Stimulated activated CD4-positive, alpha-beta T cell treated with anti-CD3 and anti-CD28 coated beads, Interleukin-2, amount 100 ng/mL, for 24 hours (primary cell): Measurements from ENCODE around the gene EPAS1.

ENCODE experiments used
- DNase-seq, 2 donors: peaks; one replicate each; pipeline ENCODE4 v3.0.0-alpha.2; 2020

The EPAS1 gene

DNA sequence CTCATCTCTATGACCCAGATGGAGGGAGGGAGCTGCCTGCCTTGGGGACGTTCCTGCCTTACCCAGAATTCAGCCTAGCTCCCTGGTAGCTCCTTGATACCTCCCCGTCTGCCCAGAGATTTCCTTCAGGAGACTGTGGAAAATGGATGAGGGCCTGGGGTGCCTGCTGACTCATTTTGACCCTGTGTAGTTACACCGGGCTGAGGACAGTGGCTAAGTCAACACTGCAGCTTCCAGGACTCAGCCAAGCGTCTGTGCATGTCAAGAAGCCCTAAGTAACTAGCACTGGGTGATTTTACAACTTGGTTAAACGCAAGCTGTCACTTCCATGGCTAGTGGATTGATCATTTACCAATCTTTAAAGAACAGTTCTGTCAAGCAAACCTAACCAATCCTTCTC, 23.3 kb upstream of the EPAS1 start:
- no peak for DNase-seq

DNA sequence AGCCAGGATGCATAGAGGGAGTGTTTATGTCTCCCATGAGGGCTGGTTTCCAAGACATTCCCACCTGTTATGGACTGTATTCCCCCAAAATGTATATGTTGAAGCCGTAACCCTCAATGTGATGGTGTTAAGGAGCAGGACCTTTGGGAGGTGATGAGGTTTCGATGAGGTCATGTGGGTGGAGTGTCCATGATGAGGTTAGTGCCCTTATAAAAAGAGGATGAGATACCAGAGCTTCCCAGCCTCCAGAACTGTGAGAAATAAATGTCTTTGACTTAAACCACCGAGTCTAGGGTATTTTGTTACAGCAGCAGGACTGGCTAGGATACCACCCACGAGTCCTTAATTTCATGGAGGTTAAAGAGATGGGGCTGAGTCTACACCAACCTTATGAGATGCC, 22.6 kb upstream of the EPAS1 start:
- no peak for DNase-seq

DNA sequence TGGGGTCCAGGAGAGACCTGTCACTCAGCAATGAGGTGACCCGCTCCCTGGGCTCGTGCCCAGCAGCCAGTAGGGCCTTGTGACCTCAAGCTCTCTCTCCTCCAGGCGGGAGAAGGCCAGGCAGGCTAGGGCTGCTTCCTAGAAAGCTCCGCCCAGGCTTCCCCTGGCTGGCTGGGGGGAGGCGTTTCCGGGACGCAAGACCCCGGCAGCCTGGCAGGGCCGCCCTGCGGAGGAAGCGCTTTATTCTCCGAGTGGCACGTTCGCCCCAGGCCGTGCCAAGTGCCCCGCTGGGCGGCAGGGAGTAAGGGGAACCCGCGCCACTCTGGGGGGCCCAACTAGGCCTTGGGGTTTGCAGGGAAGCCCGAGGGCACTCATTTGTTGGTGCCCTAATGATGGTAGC, 21.2 kb upstream of the EPAS1 start:
- DNase-seq = no peak

DNA sequence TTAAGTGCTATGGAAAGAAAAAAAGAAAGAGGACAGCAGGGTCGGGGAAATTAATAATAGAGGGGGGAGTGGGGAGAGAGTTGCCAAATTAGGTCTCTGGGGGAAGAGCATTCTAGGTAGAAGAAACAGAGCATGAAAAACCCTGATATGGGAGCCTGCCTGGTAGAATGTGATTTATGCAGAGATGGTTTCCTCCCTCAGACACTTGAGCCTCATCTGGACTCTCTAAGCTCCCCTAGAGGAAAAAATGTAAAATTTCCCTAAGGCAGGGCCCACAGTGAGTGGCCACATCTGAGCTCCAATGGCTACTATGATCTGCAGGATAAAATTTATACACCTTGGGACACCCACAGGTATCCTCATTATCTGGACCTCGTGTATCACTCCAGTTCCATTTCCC, 20.6 kb upstream of the EPAS1 start:
- no peak for DNase-seq

DNA sequence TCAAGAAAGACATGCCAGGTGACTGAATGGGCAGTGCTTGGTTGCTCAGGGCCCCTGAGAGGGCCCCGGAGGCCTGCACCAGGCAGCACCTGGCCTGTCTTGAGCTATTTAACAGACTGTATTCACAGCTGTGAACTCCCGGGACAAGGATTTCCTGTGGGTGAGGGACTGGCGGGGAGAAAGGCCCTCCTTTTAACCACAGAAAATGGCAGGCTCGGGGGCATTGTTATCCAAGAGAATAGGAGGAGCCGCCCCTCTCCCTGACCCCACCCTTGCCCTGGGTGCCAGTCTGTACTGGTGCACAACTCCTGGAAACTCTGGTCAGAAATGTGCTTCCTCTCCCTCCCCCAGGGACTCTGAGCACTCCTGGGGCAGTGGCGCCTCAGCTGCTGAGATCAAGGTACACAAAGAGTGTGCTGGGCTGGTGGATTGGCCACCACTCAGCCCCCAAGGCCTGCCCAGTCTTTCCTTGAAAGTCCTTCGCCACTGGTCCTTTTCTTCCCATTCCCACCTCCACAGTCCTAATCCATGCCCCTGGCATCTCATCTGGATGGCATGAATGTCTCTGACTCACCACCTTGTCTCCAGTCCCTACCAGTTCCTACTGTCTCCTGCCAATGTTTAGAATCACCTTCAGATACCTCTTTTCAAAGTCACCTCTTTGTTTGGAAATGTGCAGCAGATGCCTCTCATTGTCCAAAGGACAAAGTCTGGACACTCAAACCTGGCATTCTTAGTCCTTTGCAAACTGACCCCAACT, 19.6 kb upstream of the EPAS1 start:
- DNase-seq = no peak

DNA sequence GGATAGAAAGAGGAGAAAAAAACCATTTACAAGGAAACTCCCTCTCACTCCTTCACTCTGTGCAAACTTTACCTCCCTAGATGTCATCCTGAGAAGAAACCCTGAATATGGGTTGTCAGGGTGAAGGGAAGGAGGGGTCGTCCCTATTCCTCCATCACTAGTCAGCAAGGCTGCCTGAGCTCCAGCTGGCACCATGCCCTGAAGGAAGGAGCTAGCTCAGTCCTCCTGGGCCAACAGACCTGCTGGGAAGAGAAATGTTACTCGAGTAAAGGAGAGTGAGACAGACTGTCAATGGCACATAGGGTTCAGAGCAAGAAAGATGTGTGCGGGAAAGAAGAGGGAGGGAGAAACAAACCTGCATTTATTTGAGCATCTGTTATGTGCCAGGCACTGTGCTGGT, 18.3 kb upstream of the EPAS1 start:
- no peak for DNase-seq

DNA sequence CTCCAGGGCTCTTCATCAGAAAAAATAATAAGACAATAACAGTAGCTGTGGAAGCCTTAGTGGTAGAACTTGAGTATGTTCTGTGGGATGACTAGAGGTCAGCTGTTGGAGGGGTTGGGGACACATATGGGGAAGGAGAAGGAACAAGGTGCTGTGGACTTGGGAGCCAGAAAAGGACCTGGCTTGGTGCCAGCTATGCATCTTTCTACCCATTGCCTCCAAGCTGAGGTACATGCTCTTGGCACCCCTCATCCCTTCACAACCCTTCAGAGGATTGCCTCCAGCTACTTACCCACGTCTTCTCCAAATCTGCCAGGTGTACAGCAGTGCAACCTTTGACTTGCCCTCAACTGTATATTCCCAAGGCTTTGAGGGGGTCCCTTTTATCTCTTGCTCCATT, 15.3 kb upstream of the EPAS1 start:
- DNase-seq = no peak

DNA sequence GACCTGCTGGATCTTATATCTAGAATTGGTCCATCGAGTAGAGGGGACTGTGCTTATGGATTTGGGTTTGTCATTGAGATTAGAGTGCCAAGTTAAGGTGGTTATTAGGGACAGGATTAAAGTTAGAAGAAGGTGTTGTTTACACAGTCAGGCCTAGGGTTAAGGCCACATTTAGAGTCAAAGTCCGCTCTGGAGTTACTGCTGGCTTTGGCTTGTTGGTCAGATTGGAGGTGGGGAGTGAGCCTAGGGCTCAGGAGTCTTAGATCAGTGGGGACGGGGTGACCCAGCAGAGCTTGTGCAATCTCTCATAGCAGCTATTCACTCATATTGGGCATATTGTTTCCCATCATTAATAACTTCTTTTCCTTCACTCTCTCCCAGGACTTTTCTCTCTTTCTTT, 13.5 kb upstream of the EPAS1 start:
- DNase-seq = no peak

DNA sequence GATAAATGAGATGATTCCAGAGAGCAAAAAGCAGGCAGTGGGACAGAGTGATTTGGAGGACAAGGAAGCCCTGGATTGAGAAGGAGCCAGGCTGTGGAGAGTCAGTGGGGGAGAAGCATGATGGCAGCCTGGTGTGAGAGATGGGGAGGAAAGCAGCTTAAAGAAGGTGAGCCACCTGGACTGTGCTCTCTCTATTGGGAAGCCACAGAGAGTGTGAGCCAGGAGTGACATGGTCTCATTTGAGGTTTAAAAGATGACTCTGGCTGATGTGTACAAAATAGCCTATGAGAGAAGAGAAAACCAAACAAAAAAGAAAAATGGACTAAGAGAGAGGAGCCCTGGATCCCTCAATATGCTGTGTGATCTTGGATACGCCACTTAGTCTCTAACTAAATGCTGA, 12.9 kb upstream of the EPAS1 start:
- DNase-seq = no peak

DNA sequence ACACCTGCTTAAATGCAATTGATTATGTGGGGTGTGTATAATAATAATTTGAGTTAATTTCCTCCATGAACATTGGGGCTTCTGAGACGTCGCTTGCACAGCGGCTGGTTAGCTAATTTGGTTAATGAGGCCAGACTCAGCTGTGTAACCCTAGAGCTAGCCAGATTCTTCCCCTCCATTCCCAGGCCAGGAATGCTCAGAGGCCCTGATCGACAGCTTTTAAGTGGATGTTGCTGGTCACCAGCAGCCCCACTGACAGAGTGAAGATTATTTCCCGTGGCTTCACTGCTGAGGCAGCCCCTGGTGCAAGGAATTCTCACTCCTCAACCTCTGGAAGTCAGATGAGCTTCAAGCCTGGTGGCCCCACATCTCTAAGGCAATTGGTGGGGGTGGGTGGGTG, 12.4 kb upstream of the EPAS1 start:
- DNase-seq = no peak

DNA sequence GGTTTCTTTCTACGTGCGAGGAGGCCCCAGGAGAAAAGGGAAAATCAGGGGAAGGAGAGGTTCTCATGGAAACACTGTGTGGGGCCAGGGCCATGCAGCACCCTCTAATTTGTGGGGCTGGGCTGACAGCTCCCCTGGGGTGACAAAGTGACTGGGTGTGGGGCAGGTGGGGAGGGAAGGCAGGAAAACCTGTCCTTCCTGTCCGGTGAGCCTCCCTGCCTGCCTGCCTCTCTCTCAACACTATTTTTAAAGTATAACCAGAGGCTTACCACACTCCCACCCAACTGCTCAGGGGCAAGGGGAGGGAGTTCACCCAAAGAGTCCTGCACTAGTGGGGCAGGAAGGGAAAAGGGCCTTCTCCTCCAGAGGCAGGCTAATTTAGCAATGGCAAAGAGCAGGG, 10.5 kb upstream of the EPAS1 start:
- no peak for DNase-seq

DNA sequence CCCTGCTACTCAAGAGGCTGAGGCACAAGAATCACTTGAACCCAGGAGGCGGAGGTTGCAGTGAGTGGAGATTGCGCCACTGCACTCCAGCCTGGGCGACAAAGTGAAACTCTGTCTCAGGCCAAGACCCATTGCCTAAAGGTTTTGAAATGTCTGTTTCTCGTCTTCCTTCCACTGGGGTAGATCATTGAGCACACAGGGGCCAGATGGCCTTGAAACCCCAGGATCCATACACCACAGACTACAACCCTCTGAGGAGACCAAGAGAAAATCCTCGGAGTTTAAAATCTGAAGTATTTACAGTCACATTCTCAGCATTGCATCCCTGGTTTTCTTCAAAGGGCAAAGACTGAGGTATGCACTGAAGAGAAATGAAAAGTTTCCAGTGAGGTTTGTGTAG, 7.1 kb upstream of the EPAS1 start:
- no peak for DNase-seq

DNA sequence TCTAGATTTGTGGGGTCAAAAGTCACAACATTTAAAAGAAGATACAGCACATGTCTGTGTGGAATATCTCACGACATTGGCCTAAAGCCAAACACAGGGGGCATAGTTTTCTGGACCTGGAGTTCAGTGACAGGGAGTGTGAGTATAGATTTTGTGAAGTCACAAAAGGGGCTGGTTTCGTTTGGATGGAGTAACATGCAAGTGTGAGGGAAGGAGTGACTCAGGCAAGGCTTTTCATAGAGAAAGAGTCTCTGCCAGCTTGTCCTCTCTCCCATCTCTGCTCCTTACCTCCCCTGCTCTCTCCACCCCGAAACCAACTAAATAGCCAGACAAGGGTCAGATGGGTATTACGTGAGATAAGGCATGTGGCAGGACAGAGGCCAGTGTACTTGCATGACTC, 3.7 kb upstream of the EPAS1 start:
- no peak for DNase-seq

DNA sequence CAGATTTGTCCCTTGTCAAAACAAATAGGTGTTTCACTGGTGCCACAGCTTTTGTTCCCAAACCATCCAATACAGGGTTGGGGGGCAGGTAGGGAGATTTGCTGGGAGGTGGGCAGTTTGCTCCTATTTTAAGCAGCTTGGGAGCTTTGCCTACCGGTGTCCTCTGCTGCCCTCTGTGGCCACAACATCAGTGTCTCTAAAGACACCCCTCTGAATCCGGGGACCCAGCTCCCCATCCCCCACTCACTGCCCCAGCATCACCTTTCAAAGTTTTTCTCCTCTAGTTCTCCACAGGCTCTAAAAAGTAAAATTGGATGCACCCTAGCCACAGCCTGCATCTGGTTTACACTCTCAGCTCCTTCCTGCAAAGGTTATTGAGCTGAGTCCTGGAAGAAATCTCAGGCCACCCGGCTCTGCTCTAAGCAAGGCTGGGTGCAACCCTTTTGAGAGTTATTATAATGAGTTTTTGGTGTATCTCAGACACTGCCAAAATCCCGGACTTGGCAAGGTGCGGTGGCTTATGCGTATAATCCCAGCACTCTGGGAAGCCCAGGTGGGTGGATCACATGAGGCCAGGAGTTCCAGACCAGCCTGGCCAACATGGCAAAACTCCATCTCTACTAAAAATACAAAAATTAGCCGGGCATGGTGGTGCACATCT, 2.9 kb upstream of the EPAS1 start:
- DNase-seq = peak; percentile 22 to 26

DNA sequence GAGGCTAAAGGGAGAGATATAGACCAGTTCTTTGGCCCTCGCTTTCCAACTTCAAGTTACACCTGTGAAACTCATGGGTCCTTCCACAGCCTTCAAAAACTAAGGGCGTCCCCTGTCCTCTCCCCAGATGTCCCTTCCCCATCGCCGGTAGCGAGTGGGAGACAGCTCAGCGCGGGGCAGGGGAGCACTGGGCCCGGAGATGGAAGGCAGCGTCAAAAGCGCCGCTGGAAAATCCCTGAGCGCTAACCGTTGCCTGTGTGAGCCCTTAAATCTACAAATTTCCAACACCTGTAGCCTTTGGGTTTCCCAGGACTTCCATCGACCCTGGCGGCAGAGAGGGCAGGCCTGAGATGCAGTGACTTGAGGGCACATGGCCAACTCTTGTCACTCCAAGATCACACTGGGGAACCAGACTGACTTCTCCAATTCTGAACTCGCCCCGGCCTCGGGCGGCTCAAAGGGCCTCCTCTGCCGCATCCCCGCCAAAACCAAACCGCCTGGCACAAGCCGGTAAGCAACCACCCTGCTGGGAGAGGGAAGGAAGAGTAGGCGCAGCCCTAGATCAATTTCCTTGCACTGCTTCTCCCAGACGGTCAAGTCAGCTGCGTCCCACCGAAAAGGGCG, 879 bp upstream of the EPAS1 start:
- DNase-seq = peak in 1 of 2 donors; percentile 25

DNA sequence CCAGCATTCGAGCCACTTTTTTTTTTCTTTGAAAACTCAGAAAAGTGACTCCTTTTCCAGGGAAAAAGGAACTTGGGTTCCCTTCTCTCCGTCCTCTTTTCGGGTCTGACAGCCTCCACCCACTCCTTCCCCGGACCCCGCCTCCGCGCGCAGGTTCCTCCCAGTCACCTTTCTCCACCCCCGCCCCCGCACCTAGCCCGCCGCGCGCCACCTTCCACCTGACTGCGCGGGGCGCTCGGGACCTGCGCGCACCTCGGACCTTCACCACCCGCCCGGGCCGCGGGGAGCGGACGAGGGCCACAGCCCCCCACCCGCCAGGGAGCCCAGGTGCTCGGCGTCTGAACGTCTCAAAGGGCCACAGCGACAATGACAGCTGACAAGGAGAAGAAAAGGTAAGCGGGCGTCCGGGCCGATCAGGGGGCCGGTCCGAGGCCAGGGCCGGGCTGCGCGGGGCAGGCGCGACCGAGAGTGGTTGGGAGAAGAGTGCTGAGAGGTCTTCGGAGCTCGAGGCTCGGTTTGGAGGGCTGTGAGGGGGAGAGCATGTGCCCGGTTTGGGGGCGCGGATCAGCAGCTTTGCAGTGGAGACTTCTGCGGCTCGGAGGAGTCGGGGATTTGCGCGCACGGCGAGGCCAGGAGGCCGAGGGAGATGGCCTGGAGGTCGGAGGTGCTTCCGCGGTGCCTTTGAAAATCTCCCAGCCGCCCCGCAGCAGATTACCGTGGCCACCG, 502 bp downstream of the EPAS1 start:
- peak; percentile 67 to 73 for DNase-seq

DNA sequence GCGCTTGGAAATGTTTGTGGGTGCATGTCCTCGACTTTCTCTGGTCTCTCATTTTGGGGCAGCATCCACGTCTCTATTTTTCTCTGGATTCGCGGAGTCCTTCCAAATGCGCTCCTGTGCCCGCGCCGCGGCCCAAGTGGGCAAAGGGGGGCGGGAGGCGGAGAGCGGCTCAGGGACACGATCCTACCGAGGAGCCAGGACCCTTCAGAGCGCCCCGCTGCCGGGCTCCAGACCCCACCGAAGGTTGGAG, 990 bp downstream of the EPAS1 start:
- DNase-seq = no peak

DNA sequence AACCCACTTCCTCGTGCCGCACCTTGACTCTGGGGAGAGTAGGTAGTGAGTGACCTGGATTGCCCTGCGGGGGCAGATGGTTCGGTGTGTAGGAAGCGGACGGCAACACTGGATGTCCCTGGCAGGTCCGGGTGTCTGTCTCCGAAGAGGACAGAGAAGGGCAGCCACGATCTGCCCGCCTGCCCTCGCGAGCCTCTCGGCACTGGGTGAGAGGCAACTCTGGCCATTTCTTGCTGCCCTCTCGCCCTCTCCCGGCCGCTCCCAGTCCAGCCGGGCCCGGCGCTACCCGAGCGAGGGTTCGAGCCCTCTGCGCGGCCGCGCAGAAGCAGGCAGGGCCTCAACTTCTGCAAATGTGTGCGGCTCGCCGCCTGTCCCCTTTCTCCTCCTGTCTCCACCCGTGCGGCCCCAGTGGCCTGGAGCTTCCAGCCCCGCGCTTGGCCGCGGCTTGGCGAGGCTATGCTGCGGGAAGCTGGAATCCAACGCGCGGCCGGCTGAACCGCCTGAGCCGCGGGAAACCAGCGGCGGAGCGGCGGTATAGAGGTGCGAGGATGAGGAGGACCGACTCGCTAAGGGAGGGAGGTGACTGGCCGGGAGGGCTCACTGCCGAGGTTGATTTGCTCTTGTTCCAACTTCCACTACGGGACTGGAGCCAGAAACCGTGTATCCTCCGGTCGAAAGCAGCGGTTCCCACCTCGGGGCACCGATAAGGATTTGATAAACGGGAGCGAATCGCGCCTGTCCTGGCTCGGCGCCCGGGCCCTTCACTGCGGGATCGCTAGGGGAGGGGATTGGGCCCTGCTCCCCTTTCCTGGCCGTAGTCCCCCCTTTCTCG, 1.5 kb downstream of the EPAS1 start:
- DNase-seq = peak; percentile 26 to 36

DNA sequence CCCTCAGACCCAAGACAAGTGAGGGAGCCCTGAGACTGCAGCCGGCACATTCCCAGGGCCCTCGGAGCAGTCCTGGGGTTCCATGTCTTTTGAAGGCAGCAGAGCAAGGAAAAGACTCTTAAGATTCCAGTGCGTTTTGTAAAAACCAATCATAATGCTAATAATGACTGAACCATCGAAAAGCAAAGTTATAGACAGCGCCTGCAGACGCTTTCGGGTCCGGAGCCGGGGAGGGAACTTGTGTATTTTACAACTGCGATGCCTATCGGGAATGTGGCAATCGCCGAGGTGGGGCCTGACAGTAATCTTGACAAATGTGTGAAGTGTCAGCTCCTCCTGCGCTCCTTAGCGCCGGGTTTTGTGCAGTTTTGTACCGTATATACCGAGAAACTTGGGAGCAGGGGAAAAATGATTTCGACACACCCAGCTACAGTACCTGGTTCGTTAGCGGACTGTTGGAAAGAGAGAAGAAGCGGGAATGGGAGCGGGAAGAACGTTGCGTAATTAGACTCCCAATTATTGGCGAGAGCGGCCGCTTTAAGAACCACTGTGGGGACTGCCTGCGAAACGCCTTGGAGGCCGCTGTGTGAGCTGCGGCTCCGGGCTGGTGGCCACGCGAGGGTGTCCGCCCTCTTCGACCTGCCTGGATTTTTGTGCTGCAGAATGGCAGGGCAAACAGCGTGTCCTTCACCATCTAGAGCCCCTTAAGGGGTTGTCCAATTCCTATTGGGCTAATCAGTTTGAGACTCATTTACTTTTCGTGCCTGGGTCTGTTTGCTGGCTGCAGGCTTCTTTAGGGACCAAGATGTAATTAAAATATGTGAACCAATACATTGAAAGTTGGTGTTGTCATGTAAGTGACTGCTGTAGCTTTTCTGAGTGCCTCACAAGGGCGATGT, 2.4 kb downstream of the EPAS1 start:
- DNase-seq = peak; percentile 22 to 24

DNA sequence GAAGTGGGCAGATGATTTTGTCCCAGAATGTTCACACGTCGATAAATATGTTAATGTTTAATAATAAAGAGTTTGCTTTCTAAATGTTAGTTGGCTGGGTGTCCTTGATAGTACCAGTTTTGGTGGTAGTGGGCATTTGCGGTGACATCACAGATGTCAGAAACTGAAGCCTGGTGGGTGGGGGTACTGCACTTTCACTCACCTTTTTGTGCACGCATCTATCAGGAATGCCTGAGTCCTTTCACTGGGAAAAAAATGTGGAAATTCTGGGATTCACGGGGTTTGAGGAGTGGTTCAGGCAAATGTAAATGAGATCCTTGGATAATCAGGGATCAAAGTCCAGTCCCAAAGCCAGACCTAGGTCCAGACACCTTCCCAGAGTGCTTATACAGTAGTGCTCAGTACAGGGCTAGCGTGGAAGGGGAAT, 3.2 kb downstream of the EPAS1 start:
- no peak for DNase-seq

DNA sequence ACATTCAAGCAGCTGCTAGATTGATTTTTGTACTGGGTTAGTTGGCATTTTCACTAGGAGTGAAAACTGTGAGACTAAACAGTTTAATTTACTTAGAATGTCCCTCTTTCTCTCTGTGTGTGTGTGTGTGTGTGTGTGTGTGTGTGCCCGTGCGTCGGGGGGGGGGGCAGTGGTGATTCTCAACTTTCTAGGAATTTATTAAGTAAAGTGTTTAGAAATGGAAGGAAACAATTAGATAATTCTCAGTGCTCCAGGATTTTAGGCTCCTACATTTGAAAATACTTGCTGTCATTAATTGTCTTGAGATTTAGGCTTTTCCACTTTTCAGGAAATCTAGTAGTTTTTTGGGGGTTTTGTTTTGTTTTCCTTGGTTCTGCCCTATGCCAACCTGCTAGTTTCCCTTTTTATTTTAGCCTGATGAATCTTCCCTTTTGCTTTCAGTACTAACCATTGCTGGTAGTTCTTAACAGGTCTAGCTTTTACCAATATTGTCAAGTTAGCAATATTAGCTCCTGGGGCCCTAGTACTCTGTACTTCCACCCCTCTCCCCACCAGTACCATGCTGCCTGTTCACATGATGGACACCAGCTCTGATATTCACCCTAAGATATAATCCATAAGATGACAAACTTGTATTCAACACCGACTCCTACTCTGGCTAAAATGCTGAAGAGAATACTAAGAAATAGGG, 4.9 kb downstream of the EPAS1 start:
- DNase-seq = no peak
